ENCODE measurements around the gene SMARCB1. TPM values are rescaled to one million over a fixed set of nuclear protein-coding genes. Genes with fewer than 3 reads are reported as not detected.

The SMARCB1 gene
- total RNA-seq, 1 donor from 2014 or later, result 99.8 TPM

Other genes with a start within 250 kb of the SMARCB1 start
- gene IGLL1, start 206.7 kb upstream of the SMARCB1 start, total RNA-seq, result not detected in 2 replicates
- 0.34 and 0.65 TPM in 2 replicates for gene DRICH1, start 154.6 kb upstream of the SMARCB1 start, total RNA-seq
- gene RGL4, start 96.0 kb upstream of the SMARCB1 start, total RNA-seq, result 9.3 and 11.7 TPM in 2 replicates
- 2.1 and 2.2 TPM in 2 replicates for gene ZNF70, start 35.9 kb upstream of the SMARCB1 start, total RNA-seq
- not detected in 2 replicates for gene VPREB3, start 32.5 kb upstream of the SMARCB1 start, total RNA-seq
- 0.29 and 0.49 TPM in 2 replicates for gene C22orf15, start 24.0 kb upstream of the SMARCB1 start, total RNA-seq
- 89.1 and 96.4 TPM in 2 replicates for gene CHCHD10, start 19.0 kb upstream of the SMARCB1 start, total RNA-seq
- gene MMP11, start 14.1 kb upstream of the SMARCB1 start, total RNA-seq, result 0.34 and 0.69 TPM in 2 replicates
- gene DERL3, start 52.0 kb downstream of the SMARCB1 start, total RNA-seq, result 13.8 and 18.8 TPM in 2 replicates
- gene SLC2A11, start 70.9 kb downstream of the SMARCB1 start, total RNA-seq, result 8.3 and 8.4 TPM in 2 replicates
- 1,136 and 1,212 TPM in 2 replicates for gene MIF, start 107.4 kb downstream of the SMARCB1 start, total RNA-seq
- 0.65 and 0.91 TPM in 2 replicates for gene GSTT2B, start 174.2 kb downstream of the SMARCB1 start, total RNA-seq
- 4.0 and 4.7 TPM in 2 replicates for gene DDTL, start 179.9 kb downstream of the SMARCB1 start, total RNA-seq
- gene DDT, start 187.5 kb downstream of the SMARCB1 start, total RNA-seq, result 94.7 and 115 TPM in 2 replicates
- gene GSTT2, start 193.2 kb downstream of the SMARCB1 start, total RNA-seq, result not detected in 2 replicates
- not detected in 2 replicates for gene GSTT4, start 218.5 kb downstream of the SMARCB1 start, total RNA-seq
- 97.6 and 98.1 TPM in 2 replicates for gene CABIN1, start 224.3 kb downstream of the SMARCB1 start, total RNA-seq

Data from activated T-helper 1 cell treated with anti-CD3 and anti-CD28 coated beads, Interleukin-12 subunit alpha, Interleukin-12 subunit beta, Interleukin-2, Interleukin-4 antibody, amounts not matched to agents 30 ng/mL and 10 ng/mL and 1 ng/mL, durations not matched to agents 14 hours and 24 hours and 36 hours (primary cell).